HG02852 (cell line): ENCODE results near the gene BRINP3.
A peak's percentile ranks its signal among the peaks of the same experiment; 100 is the strongest.

ENCODE experiments used
- ATAC-seq: cut with Tn5 transposase; IDR thresholded peaks from one replicate; pipeline ENCODE4 v1.9.1; 2021; ENCODE audit warnings: mild to moderate bottlenecking, moderate library complexity; ENCODE audit not compliant: unreplicated experiment

Gene BRINP3

GRCh38 chr1:190453550-190453949, 24.1 kb downstream of the BRINP3 start:
- no peak for ATAC-seq

GRCh38 chr1:190452272-190452848, 25.3 kb downstream of the BRINP3 start:
- ATAC-seq: no peak

- no peak for ATAC-seq
Observed at GRCh38 chr1:190444464-190444863, 33.2 kb downstream of the BRINP3 start.

GRCh38 chr1:190439447-190439846, 38.2 kb downstream of the BRINP3 start:
- no peak for ATAC-seq

- no peak for ATAC-seq
Observed at GRCh38 chr1:190436615-190437014, 41.0 kb downstream of the BRINP3 start.

GRCh38 chr1:190429932-190430331, 47.7 kb downstream of the BRINP3 start:
- no peak for ATAC-seq

GRCh38 chr1:190429141-190429540, 48.5 kb downstream of the BRINP3 start:
- ATAC-seq: no peak

- ATAC-seq: no peak
Observed at GRCh38 chr1:190416239-190416638, 61.4 kb downstream of the BRINP3 start.

- ATAC-seq: no peak
Observed at GRCh38 chr1:190413142-190413541, 64.5 kb downstream of the BRINP3 start.

- ATAC-seq: no peak
Observed at GRCh38 chr1:190403402-190403801, 74.3 kb downstream of the BRINP3 start.

GRCh38 chr1:190399233-190399632, 78.4 kb downstream of the BRINP3 start:
- no peak for ATAC-seq

GRCh38 chr1:190391582-190391981, 86.1 kb downstream of the BRINP3 start:
- ATAC-seq: no peak

- no peak for ATAC-seq
Observed at GRCh38 chr1:190377991-190378390, 99.7 kb downstream of the BRINP3 start.

GRCh38 chr1:190377294-190377693, 100.4 kb downstream of the BRINP3 start:
- no peak for ATAC-seq

GRCh38 chr1:190376044-190376443, 101.6 kb downstream of the BRINP3 start:
- ATAC-seq: no peak

GRCh38 chr1:190373705-190374336, 103.8 kb downstream of the BRINP3 start:
- ATAC-seq: peak; percentile 83

- no peak for ATAC-seq
Observed at GRCh38 chr1:190367200-190367599, 110.5 kb downstream of the BRINP3 start.

GRCh38 chr1:190365283-190365682, 112.4 kb downstream of the BRINP3 start:
- no peak for ATAC-seq

- no peak for ATAC-seq
Observed at GRCh38 chr1:190353538-190354101, 124.0 kb downstream of the BRINP3 start.

GRCh38 chr1:190344454-190344853, 133.2 kb downstream of the BRINP3 start:
- ATAC-seq: no peak

- no peak for ATAC-seq
Observed at GRCh38 chr1:190338829-190339228, 138.8 kb downstream of the BRINP3 start.

GRCh38 chr1:190328871-190329270, 148.8 kb downstream of the BRINP3 start:
- no peak for ATAC-seq

GRCh38 chr1:190328361-190328760, 149.3 kb downstream of the BRINP3 start:
- ATAC-seq: no peak
